Activated T-cell treated with anti-CD3 and anti-CD28 coated beads, Interleukin-2, amount 50 U/mL, for 4 hours (primary cell): ENCODE results near the gene IRAK3. TPM values are rescaled to one million over a fixed set of nuclear protein-coding genes. Genes with fewer than 3 reads are reported as not detected.
"Not testable (repeated sequence)": the region's sequence is repeated elsewhere in the genome, so short reads cannot be mapped to it uniquely, and the experiment has no call there.

ENCODE experiments used
- ATAC-seq, 2 donors: fragments of 200-7000 bp; cut with Tn5 transposase; one replicate each; pipeline ENCODE4 v1.10.0; 2021
- DNase-seq: peaks from one replicate; pipeline ENCODE4 v3.0.0-alpha.2; 2020
- H3K27me3 Mint-ChIP-seq: one replicate; pipeline ENCODE4 v1.8.0; 2021; ENCODE audit warnings: low read depth, mixed read lengths
- H3K36me3 Mint-ChIP-seq: one replicate; pipeline ENCODE4 v1.8.0; 2022; ENCODE audit warnings: mixed read lengths; ENCODE audit not compliant: insufficient read depth
- H3K4me1 Mint-ChIP-seq: one replicate; pipeline ENCODE4 v1.8.0; 2021; ENCODE audit warnings: low read depth, mixed read lengths
- H3K4me3 Mint-ChIP-seq: one replicate; pipeline ENCODE4 v1.8.0; 2021; ENCODE audit warnings: mild to moderate bottlenecking, moderate library complexity, mixed read lengths
- H3K9me3 Mint-ChIP-seq: one replicate; pipeline ENCODE4 v1.8.0; 2021; ENCODE audit warnings: mixed read lengths
- total RNA-seq, 3 donors: library from RNA; stranded (reverse); gene quantifications; one replicate each; pipeline ENCODE4 v1.2.1, GENCODE V29; 2021

IRAK3 gene
- total RNA-seq, 3 donors from 2014 or later, result 0.13 to 0.22 (median 0.18) TPM

GRCh38 chr12:66279123-66279712 lies 90.2 kb downstream of the IRAK3 start:
- peak; percentile 30 for DNase-seq
- Mint-ChIP-seq H3K4me3 (no peak overlapping the region), H3K4me1 (peaks cover 35% of the 10 kb centered on the region)

DNA sequence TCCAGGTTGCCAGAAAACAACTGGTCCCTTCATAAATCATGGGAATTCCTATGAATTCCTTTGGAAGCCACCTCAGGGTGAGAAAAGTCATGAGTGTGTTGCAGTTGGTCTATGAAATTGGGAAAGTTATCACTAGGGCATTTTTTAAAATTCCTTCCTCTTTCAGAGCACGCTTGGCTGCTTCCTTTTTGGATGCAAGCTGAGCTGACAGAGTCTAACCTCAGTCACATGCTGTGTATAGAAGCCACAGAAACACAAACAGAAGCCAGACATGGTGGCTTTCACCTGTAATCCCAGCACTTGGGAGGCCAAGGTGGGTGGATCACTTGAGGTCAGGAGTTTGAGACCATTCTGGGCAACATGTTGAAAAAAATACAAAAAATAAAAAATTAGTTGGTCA lies 91.5 kb downstream of the IRAK3 start:
- no peak for ATAC-seq
- Mint-ChIP-seq H3K4me1 (peaks cover 44% of the 10 kb centered on the region), H3K9me3 (no peaks in the 10 kb centered on the region)

More at GRCh38 chr12:66279123-66279712, 90.2 kb downstream of the IRAK3 start:
- peak in 1 of 2 donors; percentile 43 for ATAC-seq
- Mint-ChIP-seq H3K36me3 (no peaks in the 10 kb centered on the region), H3K27me3 (no peaks in the 10 kb centered on the region), H3K9me3 (no peaks in the 10 kb centered on the region)

DNA sequence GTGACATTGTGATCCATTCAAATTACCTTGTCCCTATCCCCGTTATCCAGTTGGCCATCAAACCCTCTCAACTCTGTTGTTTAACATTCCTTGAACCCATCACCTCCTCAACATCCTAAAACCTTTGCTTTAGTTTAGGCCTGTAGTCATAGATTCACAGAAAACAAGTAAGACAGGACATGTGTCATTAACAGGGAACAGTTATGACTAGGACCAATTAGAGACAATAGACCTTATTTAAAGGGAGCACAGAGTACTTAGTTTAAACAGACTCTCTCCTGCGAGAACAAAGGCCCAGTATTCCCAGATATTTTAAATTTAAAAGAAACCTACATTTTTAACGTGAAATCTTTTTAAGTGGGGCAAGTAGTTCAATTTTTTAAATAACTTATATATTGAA lies 93.2 kb downstream of the IRAK3 start:
- Mint-ChIP-seq H3K9me3 (no peaks in the 10 kb centered on the region), H3K4me3 (no peak overlapping the region), H3K27me3 (no peaks in the 10 kb centered on the region), H3K36me3 (no peaks in the 10 kb centered on the region), H3K4me1 (peaks cover 53% of the 10 kb centered on the region)
- DNase-seq, result no peak
- no peak for ATAC-seq

More for the DNA sequence above, 91.5 kb downstream of the IRAK3 start:
- no peak for DNase-seq
- Mint-ChIP-seq H3K4me3 (no peak overlapping the region), H3K27me3 (no peaks in the 10 kb centered on the region), H3K36me3 (no peaks in the 10 kb centered on the region)

DNA sequence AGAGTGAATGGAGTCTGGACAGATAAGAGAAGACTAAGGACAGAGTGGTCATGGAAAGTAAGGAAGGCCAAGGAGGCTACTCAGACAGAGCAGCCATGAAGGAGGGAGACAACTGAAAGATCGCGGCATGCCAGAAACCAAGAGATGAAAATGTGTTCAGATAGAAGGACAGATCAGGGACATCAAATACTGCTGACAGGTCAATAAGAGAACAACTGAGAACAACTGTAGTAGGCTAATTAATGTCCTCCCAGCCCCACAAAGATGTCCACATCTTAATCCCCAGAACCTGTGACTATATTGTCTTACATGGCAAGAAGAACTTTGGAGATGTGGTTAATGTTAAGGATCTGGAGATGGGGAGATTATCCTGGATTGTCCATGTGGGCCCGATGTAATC lies 98.3 kb downstream of the IRAK3 start:
- H3K4me1 Mint-ChIP-seq, result peaks cover 86% of the 10 kb centered on the region
- H3K27me3 Mint-ChIP-seq, result no peaks in the 10 kb centered on the region
- no peak overlapping the region for H3K4me3 Mint-ChIP-seq
- H3K9me3 Mint-ChIP-seq, result no peaks in the 10 kb centered on the region
- no peak for DNase-seq
- ATAC-seq, result no peak
- no peaks in the 10 kb centered on the region for H3K36me3 Mint-ChIP-seq

DNA sequence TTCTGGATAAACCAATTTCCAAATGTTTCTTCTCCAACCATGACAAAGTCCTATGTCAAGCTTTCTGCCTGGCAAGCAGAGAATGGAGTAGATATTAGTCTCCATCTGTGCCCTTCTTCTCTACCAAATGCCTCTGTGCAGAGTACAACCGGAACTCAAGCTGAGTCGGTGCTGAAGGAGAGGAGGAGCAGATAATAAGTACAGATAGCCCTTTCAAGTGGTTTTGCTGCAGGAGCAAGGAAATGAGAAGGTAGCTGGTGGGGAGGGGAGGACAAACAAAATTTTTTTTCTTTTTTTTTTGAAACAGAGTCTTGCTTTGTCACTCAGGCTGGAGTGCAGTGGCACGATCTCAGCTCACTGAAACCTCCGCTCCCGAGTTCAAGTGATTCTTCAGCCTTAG lies 99.1 kb downstream of the IRAK3 start:
- ATAC-seq (peak; percentile 92 to 93), DNase-seq (peak; percentile 48)
- Mint-ChIP-seq H3K27me3 (no peaks in the 10 kb centered on the region), H3K9me3 (no peaks in the 10 kb centered on the region), H3K4me3 (peak overlapping the region; percentile 14), H3K36me3 (no peaks in the 10 kb centered on the region), H3K4me1 (peaks cover 90% of the 10 kb centered on the region)

DNA sequence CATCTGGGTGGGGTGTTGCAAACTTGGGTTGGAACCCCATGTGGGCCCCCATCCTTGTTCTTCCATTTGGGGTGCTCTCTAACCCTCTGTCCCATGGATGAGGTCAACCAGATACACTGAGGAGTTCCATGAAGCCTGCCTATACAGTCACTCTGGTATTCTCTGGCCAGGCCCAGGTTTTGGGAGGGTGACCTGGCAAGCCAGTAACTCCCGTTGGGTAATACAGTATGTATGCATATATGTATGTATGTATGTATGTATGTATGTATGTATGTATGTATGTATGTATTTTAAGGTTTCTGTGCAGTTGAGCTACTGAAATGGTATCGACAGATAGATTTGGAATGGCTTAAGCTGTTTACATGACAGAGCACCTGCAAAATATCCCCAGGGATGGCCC lies 100.5 kb downstream of the IRAK3 start:
- ATAC-seq, result no peak
- DNase-seq, result no peak
- Mint-ChIP-seq H3K9me3 (no peaks in the 10 kb centered on the region), H3K27me3 (no peaks in the 10 kb centered on the region), H3K36me3 (no peaks in the 10 kb centered on the region), H3K4me1 (peaks cover 81% of the 10 kb centered on the region), H3K4me3 (no peak overlapping the region)

GRCh38 chr12:66290716-66291200 lies 101.7 kb downstream of the IRAK3 start:
- Mint-ChIP-seq H3K36me3 (no peaks in the 10 kb centered on the region), H3K4me1 (peaks cover 76% of the 10 kb centered on the region), H3K27me3 (no peaks in the 10 kb centered on the region), H3K9me3 (no peaks in the 10 kb centered on the region), H3K4me3 (no peak overlapping the region)
- ATAC-seq (peak; percentile 50 to 70), DNase-seq (no peak)

DNA sequence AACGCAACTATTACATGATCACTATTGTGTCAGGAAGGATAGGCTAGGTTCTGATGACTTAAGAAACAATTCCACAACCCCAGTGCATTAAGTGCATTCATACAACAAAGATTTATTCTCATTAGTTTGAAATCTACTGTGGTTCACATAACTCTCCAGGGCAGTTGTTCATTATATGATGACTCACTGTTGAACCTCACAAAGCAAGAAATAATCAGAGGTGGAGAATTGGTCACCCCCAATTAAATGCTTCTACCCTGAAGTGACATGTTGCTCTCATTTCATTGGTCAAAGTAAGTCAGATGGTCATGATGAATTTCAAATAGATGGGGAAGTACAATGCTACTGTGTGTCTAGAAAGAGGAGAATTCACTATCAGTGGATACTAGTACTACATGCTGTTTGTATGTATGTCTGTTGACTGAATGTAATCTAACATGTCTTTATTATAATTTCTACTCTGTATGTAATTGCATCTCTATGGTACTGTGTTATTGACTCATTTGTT lies 107.2 kb downstream of the IRAK3 start:
- DNase-seq (no peak), ATAC-seq (no peak)
- Mint-ChIP-seq H3K4me3 (no peak overlapping the region), H3K36me3 (no peaks in the 10 kb centered on the region), H3K9me3 (no peaks in the 10 kb centered on the region), H3K27me3 (no peaks in the 10 kb centered on the region), H3K4me1 (peaks cover 46% of the 10 kb centered on the region)

GRCh38 chr12:66297080-66297479 lies 108.1 kb downstream of the IRAK3 start:
- Mint-ChIP-seq H3K27me3 (no peaks in the 10 kb centered on the region), H3K36me3 (no peaks in the 10 kb centered on the region)
- no peak for DNase-seq

DNA sequence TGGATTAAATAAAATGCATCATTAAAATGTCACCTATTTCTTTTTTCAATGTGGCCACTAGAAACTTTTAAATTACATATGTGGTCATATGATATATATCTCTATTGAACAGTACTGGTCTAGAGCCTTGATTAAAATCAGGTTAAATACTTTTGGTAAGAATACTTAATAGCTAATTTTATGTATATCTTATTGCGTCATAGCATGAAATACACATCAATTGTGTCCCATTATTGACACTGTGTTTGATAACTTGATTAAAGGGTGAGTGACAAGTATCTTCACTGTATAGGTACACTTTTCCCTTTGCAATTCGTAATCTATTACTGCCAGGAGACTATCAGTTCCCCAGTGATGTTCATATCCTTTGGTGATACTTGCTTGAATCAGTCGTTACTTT lies 108.9 kb downstream of the IRAK3 start:
- no peak for ATAC-seq
- peaks cover 34% of the 10 kb centered on the region for H3K4me1 Mint-ChIP-seq
- H3K27me3 Mint-ChIP-seq, result no peaks in the 10 kb centered on the region
- no peak for DNase-seq
- no peak overlapping the region for H3K4me3 Mint-ChIP-seq
- H3K9me3 Mint-ChIP-seq, result no peaks in the 10 kb centered on the region
- H3K36me3 Mint-ChIP-seq, result no peaks in the 10 kb centered on the region

More at GRCh38 chr12:66297080-66297479, 108.1 kb downstream of the IRAK3 start:
- H3K4me1 Mint-ChIP-seq, result peaks cover 41% of the 10 kb centered on the region
- no peak overlapping the region for H3K4me3 Mint-ChIP-seq
- no peaks in the 10 kb centered on the region for H3K9me3 Mint-ChIP-seq
- no peak for ATAC-seq

GRCh38 chr12:66301944-66302826 lies 113.2 kb downstream of the IRAK3 start, which contains the start of gene HELB:
Gene HELB, plus strand, starts transcription at chr12:66302493. Its CDS starts 111 bp downstream, at chr12:66302604.
- Mint-ChIP-seq H3K27me3 (no peaks in the 10 kb centered on the region), H3K4me1 (peaks cover 46% of the 10 kb centered on the region), H3K36me3 (peaks cover 21% of the 10 kb centered on the region), H3K4me3 (peak within 1 kb of the TSS; percentile 99), H3K9me3 (no peaks in the 10 kb centered on the region)
- peak; percentile 98 for DNase-seq
- ATAC-seq, result peak; percentile 84 to 87

- Mint-ChIP-seq H3K36me3 (peaks cover 25% of the 10 kb centered on the region), H3K9me3 (no peaks in the 10 kb centered on the region), H3K4me3 (peak overlapping the region; percentile 99), H3K4me1 (peaks cover 46% of the 10 kb centered on the region), H3K27me3 (no peaks in the 10 kb centered on the region)
- DNase-seq, result no peak
- no peak for ATAC-seq
These were observed 113.8 kb downstream of the IRAK3 start for GRCh38 chr12:66302827-66303169.

- not testable (repeated sequence) for H3K27me3 Mint-ChIP-seq, H3K9me3 Mint-ChIP-seq, DNase-seq
- Mint-ChIP-seq H3K36me3 (peaks cover 29% of the 10 kb centered on the region), H3K4me1 (peaks cover 50% of the 10 kb centered on the region), H3K4me3 (peak overlapping the region; percentile 99)
- ATAC-seq, result peak; percentile 71 to 74
These were observed 114.3 kb downstream of the IRAK3 start for GRCh38 chr12:66303316-66303804.
